ENCODE results near the gene TYMP.

Gene TYMP

GRCh38 chr22:50487290-50488005 lies 42.4 kb downstream of the TYMP start:
- Histone ChIP-seq H3K36me3 (ENCODE audit: control insufficient read depth, insufficient read depth, low read length) (no peaks in the 10 kb centered on the region), H3K27me3 (ENCODE audit: control insufficient read depth, insufficient read depth, low read length) (no peaks in the 10 kb centered on the region), H3K4me3 (ENCODE audit: low read depth, low read length) (no peak overlapping the region), H3K9me3 (ENCODE audit: control insufficient read depth, insufficient read depth, low read length) (no peaks in the 10 kb centered on the region), H3K9ac (ENCODE audit: low read depth, low read length) (no peak overlapping the region), H3K4me1 (ENCODE audit: control insufficient read depth, insufficient read depth, low read length) (no peaks in the 10 kb centered on the region)

GRCh38 chr22:50486561-50487289 lies 43.1 kb downstream of the TYMP start, which contains the start of gene MIOX:
Gene MIOX, plus strand, starts transcription at chr22:50486859. Its CDS starts 39 bp downstream, at chr22:50486898.
- Histone ChIP-seq H3K9me3 (ENCODE audit: control insufficient read depth, insufficient read depth, low read length) (no peaks in the 10 kb centered on the region), H3K27me3 (ENCODE audit: control insufficient read depth, insufficient read depth, low read length) (no peaks in the 10 kb centered on the region), H3K36me3 (ENCODE audit: control insufficient read depth, insufficient read depth, low read length) (no peaks in the 10 kb centered on the region), H3K9ac (ENCODE audit: low read depth, low read length) (no peak within 1 kb of the TSS), H3K4me3 (ENCODE audit: low read depth, low read length) (no peak within 1 kb of the TSS), H3K4me1 (ENCODE audit: control insufficient read depth, insufficient read depth, low read length) (no peaks in the 10 kb centered on the region)

GRCh38 chr22:50485221-50486131 lies 44.3 kb downstream of the TYMP start:
- Histone ChIP-seq H3K4me1 (ENCODE audit: control insufficient read depth, insufficient read depth, low read length) (no peaks in the 10 kb centered on the region), H3K4me3 (ENCODE audit: low read depth, low read length) (no peak overlapping the region), H3K27me3 (ENCODE audit: control insufficient read depth, insufficient read depth, low read length) (peaks cover 2% of the 10 kb centered on the region), H3K36me3 (ENCODE audit: control insufficient read depth, insufficient read depth, low read length) (no peaks in the 10 kb centered on the region), H3K9me3 (ENCODE audit: control insufficient read depth, insufficient read depth, low read length) (no peaks in the 10 kb centered on the region), H3K9ac (ENCODE audit: low read depth, low read length) (no peak overlapping the region)

GRCh38 chr22:50483977-50484853 lies 45.6 kb downstream of the TYMP start:
- Histone ChIP-seq H3K4me3 (ENCODE audit: low read depth, low read length) (no peak overlapping the region), H3K27me3 (ENCODE audit: control insufficient read depth, insufficient read depth, low read length) (peaks cover 10% of the 10 kb centered on the region), H3K9me3 (ENCODE audit: control insufficient read depth, insufficient read depth, low read length) (no peaks in the 10 kb centered on the region), H3K36me3 (ENCODE audit: control insufficient read depth, insufficient read depth, low read length) (no peaks in the 10 kb centered on the region), H3K4me1 (ENCODE audit: control insufficient read depth, insufficient read depth, low read length) (no peaks in the 10 kb centered on the region), H3K9ac (ENCODE audit: low read depth, low read length) (no peak overlapping the region)

GRCh38 chr22:50483556-50483955 lies 46.3 kb downstream of the TYMP start:
- H3K9ac ChIP-seq (ENCODE audit: low read depth, low read length), result no peak overlapping the region
- no peaks in the 10 kb centered on the region for H3K36me3 ChIP-seq (ENCODE audit: control insufficient read depth, insufficient read depth, low read length)
- no peak overlapping the region for H3K4me3 ChIP-seq (ENCODE audit: low read depth, low read length)
- peaks cover 10% of the 10 kb centered on the region for H3K27me3 ChIP-seq (ENCODE audit: control insufficient read depth, insufficient read depth, low read length)
- H3K4me1 ChIP-seq (ENCODE audit: control insufficient read depth, insufficient read depth, low read length), result no peaks in the 10 kb centered on the region
- H3K9me3 ChIP-seq (ENCODE audit: control insufficient read depth, insufficient read depth, low read length), result no peaks in the 10 kb centered on the region

GRCh38 chr22:50483106-50483505 lies 46.7 kb downstream of the TYMP start:
- Histone ChIP-seq H3K4me3 (ENCODE audit: low read depth, low read length) (no peak overlapping the region), H3K9ac (ENCODE audit: low read depth, low read length) (no peak overlapping the region), H3K9me3 (ENCODE audit: control insufficient read depth, insufficient read depth, low read length) (no peaks in the 10 kb centered on the region), H3K4me1 (ENCODE audit: control insufficient read depth, insufficient read depth, low read length) (no peaks in the 10 kb centered on the region), H3K27me3 (ENCODE audit: control insufficient read depth, insufficient read depth, low read length) (peaks cover 10% of the 10 kb centered on the region), H3K36me3 (ENCODE audit: control insufficient read depth, insufficient read depth, low read length) (no peaks in the 10 kb centered on the region)

- Histone ChIP-seq H3K4me3 (ENCODE audit: low read depth, low read length) (peak overlapping the region; percentile 60), H3K9ac (ENCODE audit: low read depth, low read length) (peak overlapping the region; percentile 47), H3K4me1 (ENCODE audit: control insufficient read depth, insufficient read depth, low read length) (no peaks in the 10 kb centered on the region), H3K9me3 (ENCODE audit: control insufficient read depth, insufficient read depth, low read length) (no peaks in the 10 kb centered on the region), H3K36me3 (ENCODE audit: control insufficient read depth, insufficient read depth, low read length) (no peaks in the 10 kb centered on the region), H3K27me3 (ENCODE audit: control insufficient read depth, insufficient read depth, low read length) (peaks cover 10% of the 10 kb centered on the region)
Observed at GRCh38 chr22:50482107-50483074, 47.4 kb downstream of the TYMP start.

GRCh38 chr22:50481440-50482106 lies 48.2 kb downstream of the TYMP start, which contains the start of gene ADM2:
Gene ADM2, plus strand, starts transcription at chr22:50481543. Its CDS starts 305 bp downstream, at chr22:50481848.
- Histone ChIP-seq H3K27me3 (ENCODE audit: control insufficient read depth, insufficient read depth, low read length) (peaks cover 10% of the 10 kb centered on the region), H3K4me3 (ENCODE audit: low read depth, low read length) (peak within 1 kb of the TSS; percentile 60), H3K36me3 (ENCODE audit: control insufficient read depth, insufficient read depth, low read length) (no peaks in the 10 kb centered on the region), H3K4me1 (ENCODE audit: control insufficient read depth, insufficient read depth, low read length) (no peaks in the 10 kb centered on the region), H3K9ac (ENCODE audit: low read depth, low read length) (peak within 1 kb of the TSS; percentile 47), H3K9me3 (ENCODE audit: control insufficient read depth, insufficient read depth, low read length) (no peaks in the 10 kb centered on the region)

GRCh38 chr22:50481045-50481439 lies 48.8 kb downstream of the TYMP start:
- Histone ChIP-seq H3K4me1 (ENCODE audit: control insufficient read depth, insufficient read depth, low read length) (no peaks in the 10 kb centered on the region), H3K4me3 (ENCODE audit: low read depth, low read length) (peak overlapping the region; percentile 60), H3K27me3 (ENCODE audit: control insufficient read depth, insufficient read depth, low read length) (peaks cover 10% of the 10 kb centered on the region), H3K36me3 (ENCODE audit: control insufficient read depth, insufficient read depth, low read length) (no peaks in the 10 kb centered on the region), H3K9ac (ENCODE audit: low read depth, low read length) (no peak overlapping the region), H3K9me3 (ENCODE audit: control insufficient read depth, insufficient read depth, low read length) (no peaks in the 10 kb centered on the region)

- H3K4me1 ChIP-seq (ENCODE audit: control insufficient read depth, insufficient read depth, low read length), result no peaks in the 10 kb centered on the region
- no peaks in the 10 kb centered on the region for H3K9me3 ChIP-seq (ENCODE audit: control insufficient read depth, insufficient read depth, low read length)
- H3K27me3 ChIP-seq (ENCODE audit: control insufficient read depth, insufficient read depth, low read length), result peaks cover 10% of the 10 kb centered on the region
- no peak overlapping the region for H3K9ac ChIP-seq (ENCODE audit: low read depth, low read length)
- H3K4me3 ChIP-seq (ENCODE audit: low read depth, low read length), result no peak overlapping the region
- no peaks in the 10 kb centered on the region for H3K36me3 ChIP-seq (ENCODE audit: control insufficient read depth, insufficient read depth, low read length)
Observed at GRCh38 chr22:50479721-50480120, 50.1 kb downstream of the TYMP start.

Measured in iPS-15b (cell line).